MM.1S (cell line): ENCODE results near the gene CT47C1.
A peak's percentile ranks its signal among the peaks of the same experiment; 100 is the strongest.

Source experiments
- DNase-seq: peaks from one replicate; pipeline ENCODE4 v3.0.0-alpha.2; 2015
- H2AFZ ChIP-seq: fragments of 300-600 bp; sonication (generic); 2 replicates; pipeline ENCODE4 v1.6.0; 2016; ENCODE audit warnings: antibody characterized with exemption, low read length
- H3F3A ChIP-seq: fragments of 300-600 bp; sonication (generic); 2 replicates; pipeline ENCODE4 v1.6.1; 2016; ENCODE audit warnings: mild to moderate bottlenecking, antibody characterized with exemption, low read length, moderate library complexity, mixed read lengths; ENCODE audit not compliant: insufficient read depth
- H3K27ac ChIP-seq: fragments of 300-600 bp; sonication (generic); 2 replicates; pipeline ENCODE4 v1.5.1; 2016; ENCODE audit warnings: mild to moderate bottlenecking, low read length
- H3K27me3 ChIP-seq: fragments of 300-600 bp; sonication (generic); replicated peaks from 2 replicates; pipeline ENCODE4 v1.6.0; 2016; ENCODE audit warnings: low read length; ENCODE audit not compliant: insufficient read depth
- H3K36me3 ChIP-seq: fragments of 300-600 bp; sonication (generic); replicated peaks from 2 replicates; pipeline ENCODE4 v1.6.1; 2016; ENCODE audit warnings: mild to moderate bottlenecking, low read length, mixed read lengths; ENCODE audit not compliant: insufficient read depth
- H3K4me1 ChIP-seq: fragments of 300-600 bp; sonication (generic); 2 replicates; pipeline ENCODE4 v1.6.1; 2016; ENCODE audit warnings: low read length, mixed read lengths
- H3K4me2 ChIP-seq: fragments of 300-600 bp; sonication (generic); 2 replicates; pipeline ENCODE4 v1.6.0; 2016; ENCODE audit warnings: low read depth, low read length
- H3K4me3 ChIP-seq: fragments of 300-600 bp; sonication (generic); 2 replicates; pipeline ENCODE4 v1.5.1; 2016; ENCODE audit warnings: low read length, mixed read lengths
- H3K79me2 ChIP-seq: fragments of 300-600 bp; sonication (generic); 2 replicates; pipeline ENCODE4 v1.6.1; 2016; ENCODE audit warnings: mixed run types, low read length, mixed read lengths
- H3K9ac ChIP-seq: fragments of 300-600 bp; sonication (generic); 2 replicates; pipeline ENCODE4 v1.6.1; 2016; ENCODE audit warnings: low read length, mixed read lengths
- H3K9me2 ChIP-seq: fragments of 300-600 bp; sonication (generic); replicated peaks from 2 replicates; pipeline ENCODE4 v1.6.1; 2016; ENCODE audit warnings: mild to moderate bottlenecking, low read length, mixed read lengths; ENCODE audit not compliant: insufficient read depth
- H3K9me3 ChIP-seq: fragments of 300-600 bp; sonication (generic); replicated peaks from 2 replicates; pipeline ENCODE4 v1.6.1; 2016; ENCODE audit warnings: mild to moderate bottlenecking, low read length, mixed read lengths; ENCODE audit not compliant: insufficient read depth
- H4K20me1 ChIP-seq: fragments of 300-600 bp; sonication (generic); 2 replicates; pipeline ENCODE4 v1.6.1; 2016; ENCODE audit warnings: mild to moderate bottlenecking, low read length, moderate library complexity, mixed read lengths; ENCODE audit not compliant: insufficient read depth
- CTCF ChIP-seq: fragments of 300-600 bp; sonication (generic); IDR thresholded peaks from 2 replicates; pipeline ENCODE4 v1.5.1; 2016; ENCODE audit warnings: antibody characterized with exemption, low read length, mixed read lengths
- EZH2 ChIP-seq: fragments of 300-600 bp; sonication (generic); optimal IDR thresholded peaks from 2 replicates; pipeline ENCODE3; 2017; ENCODE audit warnings: low read depth, mild to moderate bottlenecking, antibody characterized with exemption, low read length, mixed read lengths
- EZH2phosphoT487 ChIP-seq: fragments of 300-600 bp; sonication (generic); IDR thresholded peaks from 2 replicates; pipeline ENCODE4 v1.6.1; 2018; ENCODE audit warnings: antibody characterized with exemption, low read length

Gene CT47C1

DNA sequence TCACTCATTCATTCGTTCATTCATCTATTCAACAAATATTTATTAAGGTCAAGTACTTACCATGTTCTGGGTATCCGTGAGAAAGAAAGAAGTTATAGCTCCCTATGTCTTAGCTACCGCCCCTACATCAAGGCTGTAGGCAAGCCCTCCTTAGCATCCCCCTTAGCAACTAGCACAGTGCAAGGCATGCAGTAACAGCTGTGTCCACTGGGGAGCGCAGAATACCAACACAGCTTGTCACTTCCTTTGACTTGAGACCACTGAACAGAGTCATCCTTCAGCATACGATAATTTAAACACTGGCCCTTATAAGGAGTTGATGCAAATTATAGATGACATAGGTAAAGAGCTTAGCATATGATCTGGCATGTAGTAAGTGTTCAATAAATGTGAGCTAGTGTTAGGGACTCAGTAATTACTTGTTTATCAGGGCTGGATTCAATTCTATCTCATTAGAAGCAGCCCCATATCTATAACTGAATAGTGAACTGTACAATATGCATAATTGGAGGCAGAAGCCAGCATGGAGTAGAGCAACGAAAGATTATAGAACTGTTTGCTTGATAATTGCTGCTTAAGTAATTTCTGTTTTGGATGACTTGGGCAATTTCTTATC lies 46.1 kb downstream of the CT47C1 start:
- H3K4me3 ChIP-seq = no peak overlapping the region
- no peaks in the 10 kb centered on the region for H3F3A ChIP-seq
- H3K36me3 ChIP-seq = no peaks in the 10 kb centered on the region
- no peak overlapping the region for H3K9ac ChIP-seq
- H3K9me3 ChIP-seq = no peaks in the 10 kb centered on the region
- no peak overlapping the region for H3K4me2 ChIP-seq
- no peaks in the 10 kb centered on the region for H4K20me1 ChIP-seq
- no peaks in the 10 kb centered on the region for H3K27me3 ChIP-seq
- DNase-seq = peak; percentile 41
- no peaks in the 10 kb centered on the region for H3K9me2 ChIP-seq
- no peak overlapping the region for H2AFZ ChIP-seq
- H3K79me2 ChIP-seq = no peaks in the 10 kb centered on the region
- TF ChIP-seq CTCF = peak; percentile 76
- TF ChIP-seq EZH2phosphoT487 = no peak
- no peak for TF ChIP-seq EZH2
- no peaks in the 10 kb centered on the region for H3K4me1 ChIP-seq
- H3K27ac ChIP-seq = no peak overlapping the region

GRCh38 chrX:119121341-119121740 lies 48.5 kb downstream of the CT47C1 start:
- Histone ChIP-seq H3K27me3 (no peaks in the 10 kb centered on the region), H3K4me3 (no peak overlapping the region), H3K9me2 (no peaks in the 10 kb centered on the region), H3F3A (no peaks in the 10 kb centered on the region), H3K9me3 (no peaks in the 10 kb centered on the region), H3K9ac (no peak overlapping the region), H3K4me1 (no peaks in the 10 kb centered on the region), H2AFZ (no peak overlapping the region), H3K36me3 (no peaks in the 10 kb centered on the region), H3K79me2 (no peaks in the 10 kb centered on the region), H3K27ac (no peak overlapping the region), H4K20me1 (no peaks in the 10 kb centered on the region), H3K4me2 (no peak overlapping the region)
- TF ChIP-seq EZH2 = no peak
- no peak for TF ChIP-seq EZH2phosphoT487
- TF ChIP-seq CTCF = no peak
- DNase-seq = no peak
